ENCODE measurements around the gene FGD3.

DNA sequence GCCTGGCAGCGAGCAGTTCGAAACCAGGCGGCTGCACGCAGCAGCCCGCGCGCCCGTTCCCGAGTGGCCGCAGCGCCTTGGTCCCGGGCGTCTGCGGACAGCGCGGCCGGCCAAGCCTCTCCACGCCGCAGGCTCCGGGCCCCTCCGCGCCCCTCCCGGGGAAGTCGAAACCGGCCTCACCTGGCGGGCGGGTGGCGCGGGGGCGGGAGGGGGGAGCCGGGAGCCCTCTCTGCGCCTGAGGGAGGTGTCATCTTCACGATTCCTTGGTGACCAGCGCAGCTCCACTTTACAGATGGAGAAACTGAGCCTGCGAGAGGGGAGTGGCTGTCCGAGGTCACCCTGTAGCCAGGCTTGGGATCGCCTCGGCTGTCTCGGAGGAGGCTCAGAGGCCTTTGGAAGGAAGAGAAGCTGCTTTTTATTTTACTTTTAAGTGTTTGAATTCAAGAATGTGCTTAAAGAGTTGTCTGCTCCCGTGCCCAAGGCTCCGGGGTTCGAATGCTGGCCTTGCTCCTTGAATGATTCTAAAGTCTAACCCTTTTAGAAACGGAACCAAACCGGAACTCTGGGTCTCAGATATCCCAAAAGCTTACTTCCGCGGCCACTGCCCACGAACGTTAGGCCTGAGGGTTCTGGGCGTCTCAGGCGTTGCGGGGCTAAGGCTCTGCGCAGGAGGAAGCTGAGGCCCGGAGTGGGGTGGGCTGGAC is 111.8 kb downstream of the FGD3 start:
- TF ChIP-seq NFRKB (IDR thresholded peaks at IDR 0.05) = no peak
- TF ChIP-seq SP1 (IDR thresholded peaks at IDR 0.05) = no peak
- TF ChIP-seq, protein P1, sequence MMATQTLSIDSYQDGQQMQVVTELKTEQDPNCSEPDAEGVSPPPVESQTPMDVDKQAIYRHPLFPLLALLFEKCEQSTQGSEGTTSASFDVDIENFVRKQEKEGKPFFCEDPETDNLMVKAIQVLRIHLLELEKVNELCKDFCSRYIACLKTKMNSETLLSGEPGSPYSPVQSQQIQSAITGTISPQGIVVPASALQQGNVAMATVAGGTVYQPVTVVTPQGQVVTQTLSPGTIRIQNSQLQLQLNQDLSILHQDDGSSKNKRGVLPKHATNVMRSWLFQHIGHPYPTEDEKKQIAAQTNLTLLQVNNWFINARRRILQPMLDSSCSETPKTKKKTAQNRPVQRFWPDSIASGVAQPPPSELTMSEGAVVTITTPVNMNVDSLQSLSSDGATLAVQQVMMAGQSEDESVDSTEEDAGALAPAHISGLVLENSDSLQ (IDR thresholded peaks at IDR 0.05) = no peak
- no peak for TF ChIP-seq SUZ12 (IDR thresholded peaks at IDR 0.05)
- no peak for TF ChIP-seq TARDBP (IDR thresholded peaks at IDR 0.05)
- TF ChIP-seq FOXM1 (IDR thresholded peaks at IDR 0.05; ENCODE audit: borderline replicate concordance) = no peak
- no peak for TF ChIP-seq FOXK2 (IDR thresholded peaks at IDR 0.05)
- TF ChIP-seq BHLHE40 (IDR thresholded peaks at IDR 0.05; ENCODE audit: borderline replicate concordance) = no peak
- TF ChIP-seq ELF4 (IDR thresholded peaks at IDR 0.05) = no peak
- no peak for TF ChIP-seq LEF1 (IDR thresholded peaks at IDR 0.05; ENCODE audit: borderline replicate concordance)
- TF ChIP-seq ZNF384 (IDR thresholded peaks at IDR 0.05) = no peak
- no peak for TF ChIP-seq CTBP1 (IDR thresholded peaks at IDR 0.05; ENCODE audit: borderline replicate concordance)
- TF ChIP-seq HDGF (IDR thresholded peaks at IDR 0.05; ENCODE audit: borderline replicate concordance) = no peak

Measured in HEK293T (cell line).